Neuronal stem cell (in vitro differentiated cells): ENCODE results near the gene NECAP2.

Source experiments
- DNase-seq: peaks from one replicate; pipeline ENCODE4 v3.0.0-alpha.2; 2013; ENCODE audit warnings: low spot score
- H2AFZ ChIP-seq: one replicate; pipeline ENCODE4 v1.6.1; 2013; ENCODE audit warnings: mild to moderate bottlenecking, low read length, inconsistent platforms
- H2AK5ac ChIP-seq: 2 replicates; pipeline ENCODE4 v1.6.1; 2013; ENCODE audit warnings: low read depth, mild to moderate bottlenecking, inconsistent platforms, low read length, moderate library complexity, mixed read lengths
- H2BK120ac ChIP-seq: 2 replicates; pipeline ENCODE4 v1.6.1; 2013; ENCODE audit warnings: low read depth, mild to moderate bottlenecking, inconsistent platforms, low read length, moderate library complexity, mixed read lengths
- H2BK12ac ChIP-seq: one replicate; pipeline ENCODE4 v1.6.1; 2013; ENCODE audit warnings: low read length, inconsistent platforms
- H2BK15ac ChIP-seq: 2 replicates; pipeline ENCODE4 v1.6.1; 2013; ENCODE audit warnings: mild to moderate bottlenecking, low read length, inconsistent platforms, mixed read lengths
- H2BK5ac ChIP-seq: one replicate; pipeline ENCODE4 v1.6.1; 2013; ENCODE audit warnings: inconsistent platforms, mild to moderate bottlenecking, low read length, moderate library complexity
- H3K14ac ChIP-seq: one replicate; pipeline ENCODE4 v1.6.1; 2013; ENCODE audit warnings: low read length, inconsistent platforms
- H3K18ac ChIP-seq: 2 replicates; pipeline ENCODE4 v1.6.1; 2013; ENCODE audit warnings: low read length, inconsistent platforms
- H3K23ac ChIP-seq: 2 replicates; pipeline ENCODE4 v1.6.1; 2013; ENCODE audit warnings: low read depth, mild to moderate bottlenecking, mixed read lengths, low read length, inconsistent platforms; ENCODE audit not compliant: poor library complexity
- H3K27ac ChIP-seq: replicated peaks from 3 replicates; pipeline ENCODE4 v1.5.1; 2013; ENCODE audit warnings: low read length, inconsistent platforms
- H3K27me3 ChIP-seq, 3 experiments: 2 replicates each; pipeline ENCODE4 v1.6.1; 2013; ENCODE audit warnings: low read length in 3 of 3, mild to moderate bottlenecking in 2 of 3, inconsistent platforms in 1 of 3, low read depth in 1 of 3, mixed read lengths in 1 of 3, moderate library complexity in 1 of 3; ENCODE audit not compliant: control insufficient read depth in 3 of 3, insufficient read depth in 3 of 3
- H3K36me3 ChIP-seq, 2 donors: replicated peaks in 1 of 2; 2 replicates each; pipeline ENCODE4 v1.6.1; 2013; ENCODE audit warnings: low read length in 2 of 2; ENCODE audit not compliant: control insufficient read depth in 2 of 2, insufficient read depth in 2 of 2
- H3K4ac ChIP-seq: 2 replicates; pipeline ENCODE4 v1.6.1; 2013; ENCODE audit warnings: inconsistent platforms, mild to moderate bottlenecking, low read length, moderate library complexity
- H3K4me1 ChIP-seq, 2 donors: 1 replicate in 1 of 2; 2 replicates in 1 of 2; pipeline ENCODE4 v1.6.1; 2013; ENCODE audit warnings: low read length in 2 of 2, low read depth in 1 of 2; ENCODE audit not compliant: control insufficient read depth in 2 of 2, insufficient read depth in 1 of 2
- H3K4me2 ChIP-seq: one replicate; pipeline ENCODE4 v1.6.1; 2013; ENCODE audit warnings: mild to moderate bottlenecking, low read length, inconsistent platforms; ENCODE audit not compliant: insufficient read depth, poor library complexity, severe bottlenecking
- H3K4me3 ChIP-seq, 2 donors: 2 replicates each; pipeline ENCODE4 v1.5.1; 2013; ENCODE audit warnings: low read length in 2 of 2, mild to moderate bottlenecking in 2 of 2, inconsistent platforms in 1 of 2, moderate library complexity in 1 of 2
- H3K79me1 ChIP-seq: one replicate; pipeline ENCODE4 v1.6.1; 2013; ENCODE audit warnings: low read depth, mild to moderate bottlenecking, inconsistent platforms, low read length, moderate library complexity
- H3K9ac ChIP-seq: one replicate; pipeline ENCODE4 v1.6.1; 2013; ENCODE audit warnings: mild to moderate bottlenecking, low read depth, low read length, inconsistent platforms; ENCODE audit not compliant: poor library complexity
- H3K9me3 ChIP-seq, 2 donors: replicated peaks in 1 of 2; 2 replicates each; pipeline versions ENCODE3 to v1.6.1; 2013; ENCODE audit warnings: low read length in 2 of 2, mild to moderate bottlenecking in 2 of 2, inconsistent platforms in 1 of 2, low read depth in 1 of 2, mixed read lengths in 1 of 2, moderate library complexity in 1 of 2; ENCODE audit not compliant: control insufficient read depth in 2 of 2, insufficient read depth in 1 of 2
- H4K8ac ChIP-seq: one replicate; pipeline ENCODE4 v1.6.1; 2013; ENCODE audit warnings: low read depth, mild to moderate bottlenecking, inconsistent platforms, low read length, moderate library complexity
- H4K91ac ChIP-seq: one replicate; pipeline ENCODE4 v1.6.1; 2013; ENCODE audit warnings: low read length, low read depth, mild to moderate bottlenecking, inconsistent platforms; ENCODE audit not compliant: poor library complexity
- whole genome bisulfite sequencing, 2 donors: extraction: QIAGEN DNeasy Blood & Tissue Kit; methylation state at CpG; one replicate each; pipeline ENCODE4 v1.1.7; 2013; ENCODE audit warnings: missing lambda C conversion rate in 2 of 2, mixed read lengths in 1 of 2; ENCODE audit not compliant: insufficient read length in 2 of 2, insufficient replicate concordance in 1 of 2; ENCODE audit errors: extremely low coverage in 2 of 2; 5-methylcytosine and 5-hydroxymethylcytosine counted together

Gene NECAP2

GRCh38 chr1:16462773-16463330 is 22.3 kb downstream of the NECAP2 start:
- DNase-seq, result no peak
- Histone ChIP-seq H4K91ac (no peak overlapping the region), H3K23ac (no peak overlapping the region), H3K9ac (no peak overlapping the region), H2BK120ac (no peak overlapping the region), H2BK15ac (no peak overlapping the region), H3K79me1 (no peaks in the 10 kb centered on the region), H3K14ac (no peak overlapping the region), H3K27ac (no peak overlapping the region), H3K4ac (no peak overlapping the region), H2BK12ac (no peak overlapping the region), H4K8ac (no peak overlapping the region), H3K36me3 (peaks cover 26 to 75% of the 10 kb centered on the region in 2 donors), H2BK5ac (no peak overlapping the region), H3K4me3 (no peak overlapping the region), H2AFZ (no peak overlapping the region), H3K4me2 (no peak overlapping the region), H3K9me3 (peaks cover 0 to 1% of the 10 kb centered on the region in 2 donors), H3K4me1 (peaks cover 0 to 3% of the 10 kb centered on the region in 2 donors), H3K27me3 (no peaks in the 10 kb centered on the region), H2AK5ac (no peak overlapping the region), H3K18ac (no peak overlapping the region)
- WGBS, 2 donors, result no CpG with 5 or more reads among the region's 7 CpGs

- H3K27me3 ChIP-seq, result no peaks in the 10 kb centered on the region
- no peak overlapping the region for H4K91ac ChIP-seq
- WGBS, 2 donors, result no CpG with 5 or more reads among the region's 21 CpGs
- DNase-seq, result no peak
- no peak overlapping the region for H3K4ac ChIP-seq
- peaks cover 14 to 63% of the 10 kb centered on the region in 2 donors for H3K36me3 ChIP-seq
- H3K14ac ChIP-seq, result no peak overlapping the region
- H3K9ac ChIP-seq, result no peak overlapping the region
- no peak overlapping the region for H3K27ac ChIP-seq
- H2AK5ac ChIP-seq, result no peak overlapping the region
- H4K8ac ChIP-seq, result no peak overlapping the region
- H3K23ac ChIP-seq, result no peak overlapping the region
- peaks cover 0 to 3% of the 10 kb centered on the region in 2 donors for H3K4me1 ChIP-seq
- H3K4me3 ChIP-seq, result no peak overlapping the region
- H3K4me2 ChIP-seq, result no peak overlapping the region
- no peak overlapping the region for H3K18ac ChIP-seq
- no peaks in the 10 kb centered on the region for H3K79me1 ChIP-seq
- no peak overlapping the region for H2BK15ac ChIP-seq
- no peak overlapping the region for H2AFZ ChIP-seq
- H2BK5ac ChIP-seq, result no peak overlapping the region
- no peak overlapping the region for H2BK12ac ChIP-seq
- no peak overlapping the region for H2BK120ac ChIP-seq
- peaks cover 0 to 1% of the 10 kb centered on the region in 2 donors for H3K9me3 ChIP-seq
Measured at GRCh38 chr1:16464917-16465625, 24.5 kb downstream of the NECAP2 start.

GRCh38 chr1:16468558-16468957 is 28.0 kb downstream of the NECAP2 start:
- H3K4me1 ChIP-seq, result no peaks in the 10 kb centered on the region
- H2BK12ac ChIP-seq, result no peak overlapping the region
- H4K8ac ChIP-seq, result no peak overlapping the region
- H3K23ac ChIP-seq, result no peak overlapping the region
- no peak overlapping the region for H2AFZ ChIP-seq
- no peak overlapping the region for H2BK120ac ChIP-seq
- H3K18ac ChIP-seq, result no peak overlapping the region
- no peak overlapping the region for H3K14ac ChIP-seq
- peaks cover 11 to 60% of the 10 kb centered on the region in 2 donors for H3K36me3 ChIP-seq
- H3K4ac ChIP-seq, result no peak overlapping the region
- no peak overlapping the region for H2BK15ac ChIP-seq
- no peaks in the 10 kb centered on the region for H3K79me1 ChIP-seq
- no peak for DNase-seq
- H2AK5ac ChIP-seq, result no peak overlapping the region
- H3K4me2 ChIP-seq, result no peak overlapping the region
- no CpG with 5 or more reads among the region's 3 CpGs for WGBS, 2 donors
- H3K9me3 ChIP-seq, result no peaks in the 10 kb centered on the region
- H2BK5ac ChIP-seq, result no peak overlapping the region
- no peak overlapping the region for H3K27ac ChIP-seq
- H3K4me3 ChIP-seq, result no peak overlapping the region
- no peak overlapping the region for H3K9ac ChIP-seq
- H3K27me3 ChIP-seq, result no peaks in the 10 kb centered on the region
- no peak overlapping the region for H4K91ac ChIP-seq

- WGBS, 2 donors, result no CpG with 5 or more reads among the region's 28 CpGs
- DNase-seq, result no peak
- Histone ChIP-seq H2BK12ac (no peak overlapping the region), H4K91ac (no peak overlapping the region), H3K4me3 (no peak overlapping the region), H3K9ac (no peak overlapping the region), H3K4me1 (no peaks in the 10 kb centered on the region), H3K4me2 (no peak overlapping the region), H3K9me3 (no peaks in the 10 kb centered on the region), H3K23ac (no peak overlapping the region), H3K14ac (no peak overlapping the region), H2AK5ac (no peak overlapping the region), H3K18ac (no peak overlapping the region), H3K4ac (no peak overlapping the region), H2BK15ac (no peak overlapping the region), H3K36me3 (peaks cover 17 to 72% of the 10 kb centered on the region in 2 donors), H3K27me3 (no peaks in the 10 kb centered on the region), H4K8ac (no peak overlapping the region), H3K79me1 (peaks cover 3% of the 10 kb centered on the region), H2AFZ (no peak overlapping the region), H2BK5ac (no peak overlapping the region), H3K27ac (no peak overlapping the region), H2BK120ac (no peak overlapping the region)
Measured at GRCh38 chr1:16474166-16474800, 33.8 kb downstream of the NECAP2 start.
